ENCODE measurements around the gene P4HA3. TPM values are rescaled to one million over a fixed set of nuclear protein-coding genes. Genes with fewer than 3 reads are reported as not detected.

P4HA3 gene
- polyA plus RNA-seq, 3 donors from 2014 or later, result not detected

- Mint-ChIP-seq H3K9me3 (no peaks in the 10 kb centered on the region), H3K4me1 (no peaks in the 10 kb centered on the region), H3K27ac (peak overlapping the region in 1 of 6 donors; percentile 33), H3K4me3 (no peak overlapping the region), H3K27me3 (ENCODE audit: low read depth in 3 of 3) (peaks cover 2 to 6% (median 2%) of the 10 kb centered on the region in 3 donors), H3K36me3 (peaks cover 0 to 11% (median under 1%) of the 10 kb centered on the region in 3 donors)
- DNase-seq, result no peak
Observed at GRCh38 chr11:74326665-74327064, 15.2 kb upstream of the P4HA3 start.

- no peaks in the 10 kb centered on the region for H3K4me1 Mint-ChIP-seq
- peaks cover 2 to 7% (median 3%) of the 10 kb centered on the region in 3 donors for H3K27me3 Mint-ChIP-seq (ENCODE audit: low read depth in 3 of 3)
- peaks cover 0 to 11% (median 0%) of the 10 kb centered on the region in 3 donors for H3K36me3 Mint-ChIP-seq
- no peak for DNase-seq
- H3K4me3 Mint-ChIP-seq, result no peak overlapping the region
- no peaks in the 10 kb centered on the region for H3K9me3 Mint-ChIP-seq
- no peak overlapping the region for H3K27ac Mint-ChIP-seq
Observed at GRCh38 chr11:74325649-74326645, 14.5 kb upstream of the P4HA3 start.

DNA sequence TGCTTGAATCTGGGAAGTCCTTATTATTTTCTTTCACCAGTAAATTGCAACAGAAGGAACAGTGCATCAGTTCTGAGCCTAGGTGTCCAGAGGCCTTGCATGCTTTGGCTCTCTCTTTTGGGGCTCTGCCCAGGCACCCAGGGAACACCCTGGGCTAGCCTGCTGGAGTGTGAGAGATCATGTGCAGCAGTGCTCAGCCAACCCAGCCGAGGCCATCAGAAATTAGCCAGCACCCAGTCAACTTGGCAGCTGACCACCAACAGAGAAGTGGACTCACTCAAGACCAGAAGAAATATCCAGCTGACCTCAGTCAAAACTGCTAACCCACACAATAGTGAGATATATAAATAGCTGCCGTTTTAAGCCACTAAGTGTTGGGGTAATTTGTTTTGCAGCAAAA, 11.2 kb upstream of the P4HA3 start:
- Mint-ChIP-seq H3K4me1 (no peaks in the 10 kb centered on the region), H3K27ac (no peak overlapping the region), H3K27me3 (ENCODE audit: low read depth in 3 of 3) (peaks cover 3 to 10% (median 9%) of the 10 kb centered on the region in 3 donors), H3K4me3 (no peak overlapping the region), H3K36me3 (peaks cover 0 to 14% (median 2%) of the 10 kb centered on the region in 3 donors), H3K9me3 (peaks cover 0 to 5% (median 4%) of the 10 kb centered on the region in 6 donors)
- DNase-seq, result no peak

DNA sequence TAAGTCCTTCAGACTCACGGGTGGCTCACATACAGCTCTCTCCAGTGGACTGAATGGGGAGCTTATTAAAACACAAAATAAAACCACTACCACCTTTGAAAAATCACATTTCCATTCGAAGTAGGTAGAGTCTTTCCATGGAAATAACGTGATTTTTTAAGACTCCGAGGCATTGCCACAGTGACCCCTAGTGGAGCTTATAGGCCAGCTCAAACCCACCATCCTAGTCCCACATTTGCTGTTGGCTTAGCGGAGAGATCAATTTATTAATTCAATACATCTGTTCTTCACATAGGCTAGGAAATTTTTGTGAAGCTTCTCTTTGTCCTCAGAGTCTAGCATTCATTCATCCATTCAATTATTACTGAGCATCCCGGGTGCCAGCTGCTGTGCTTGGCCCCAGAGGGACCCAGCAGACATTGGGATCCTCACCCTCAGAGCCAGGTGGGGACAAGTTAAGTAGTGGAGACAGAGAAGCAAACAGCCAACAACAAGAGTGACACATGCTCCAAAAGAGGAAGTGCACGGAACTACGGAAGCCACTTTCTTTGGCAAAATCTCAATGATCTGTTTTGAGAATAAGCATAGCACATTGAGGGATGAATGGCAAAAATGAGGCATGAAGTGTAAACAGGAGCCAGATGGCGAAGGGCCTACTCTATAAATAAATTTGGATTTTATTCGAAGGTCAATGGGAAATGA, 10.2 kb upstream of the P4HA3 start:
- peaks cover 6 to 13% (median 6%) of the 10 kb centered on the region in 3 donors for H3K36me3 Mint-ChIP-seq
- no peak for DNase-seq
- H3K9me3 Mint-ChIP-seq, result peaks cover 4 to 15% (median 13%) of the 10 kb centered on the region in 6 donors
- no peaks in the 10 kb centered on the region for H3K4me1 Mint-ChIP-seq
- H3K27me3 Mint-ChIP-seq (ENCODE audit: low read depth in 3 of 3), result peaks cover 11 to 12% (median 11%) of the 10 kb centered on the region in 3 donors
- no peak overlapping the region for H3K4me3 Mint-ChIP-seq
- H3K27ac Mint-ChIP-seq, result no peak overlapping the region

DNA sequence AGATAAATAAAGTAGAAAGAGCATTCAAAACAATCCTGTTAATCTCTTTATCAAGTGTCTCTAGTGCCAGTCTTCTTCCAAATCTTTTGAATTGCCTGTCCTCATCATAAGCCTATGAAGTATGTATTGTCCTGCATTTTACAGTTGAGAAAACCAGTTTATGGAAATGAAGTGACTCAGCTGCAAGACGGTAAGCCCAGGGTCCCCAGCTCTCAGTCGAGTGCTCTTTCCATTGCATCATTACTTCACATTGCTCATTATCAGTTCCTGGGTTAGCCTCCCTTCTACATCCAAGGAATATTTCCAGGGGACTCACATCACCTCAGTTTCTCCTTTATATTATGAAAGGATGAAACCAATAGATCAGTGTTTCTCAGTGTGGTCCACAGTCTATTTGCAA, 9.1 kb upstream of the P4HA3 start:
- Mint-ChIP-seq H3K36me3 (peaks cover 6 to 13% (median 9%) of the 10 kb centered on the region in 3 donors), H3K4me3 (no peak overlapping the region), H3K9me3 (peaks cover 7 to 21% (median 16%) of the 10 kb centered on the region in 6 donors), H3K27me3 (ENCODE audit: low read depth in 3 of 3) (peaks cover 9 to 13% (median 10%) of the 10 kb centered on the region in 3 donors), H3K4me1 (no peaks in the 10 kb centered on the region), H3K27ac (no peak overlapping the region)
- DNase-seq, result no peak

GRCh38 chr11:74319139-74319816, 7.8 kb upstream of the P4HA3 start:
- peaks cover 6 to 13% (median 9%) of the 10 kb centered on the region in 3 donors for H3K36me3 Mint-ChIP-seq
- H3K4me3 Mint-ChIP-seq, result no peak overlapping the region
- peaks cover 9 to 11% (median 10%) of the 10 kb centered on the region in 3 donors for H3K27me3 Mint-ChIP-seq (ENCODE audit: low read depth in 3 of 3)
- peaks cover 7 to 21% (median 17%) of the 10 kb centered on the region in 6 donors for H3K9me3 Mint-ChIP-seq
- DNase-seq, result no peak
- H3K4me1 Mint-ChIP-seq, result no peaks in the 10 kb centered on the region
- no peak overlapping the region for H3K27ac Mint-ChIP-seq

GRCh38 chr11:74318241-74318932, 6.9 kb upstream of the P4HA3 start:
- DNase-seq, result no peak
- Mint-ChIP-seq H3K27ac (no peak overlapping the region), H3K27me3 (ENCODE audit: low read depth in 3 of 3) (peaks cover 10 to 11% (median 11%) of the 10 kb centered on the region in 3 donors), H3K4me3 (no peak overlapping the region), H3K4me1 (no peaks in the 10 kb centered on the region), H3K9me3 (peaks cover 7 to 21% (median 17%) of the 10 kb centered on the region in 6 donors), H3K36me3 (peaks cover 6 to 13% (median 9%) of the 10 kb centered on the region in 3 donors)

GRCh38 chr11:74316772-74317505, 5.5 kb upstream of the P4HA3 start:
- Mint-ChIP-seq H3K4me1 (peaks cover under 1% of the 10 kb centered on the region in 2 donors), H3K27me3 (ENCODE audit: low read depth in 3 of 3) (peaks cover 10 to 14% (median 13%) of the 10 kb centered on the region in 3 donors), H3K9me3 (peaks cover 7 to 21% (median 17%) of the 10 kb centered on the region in 6 donors), H3K4me3 (no peak overlapping the region), H3K27ac (no peak overlapping the region), H3K36me3 (peaks cover 6 to 10% (median 9%) of the 10 kb centered on the region in 3 donors)
- DNase-seq, result no peak

DNA sequence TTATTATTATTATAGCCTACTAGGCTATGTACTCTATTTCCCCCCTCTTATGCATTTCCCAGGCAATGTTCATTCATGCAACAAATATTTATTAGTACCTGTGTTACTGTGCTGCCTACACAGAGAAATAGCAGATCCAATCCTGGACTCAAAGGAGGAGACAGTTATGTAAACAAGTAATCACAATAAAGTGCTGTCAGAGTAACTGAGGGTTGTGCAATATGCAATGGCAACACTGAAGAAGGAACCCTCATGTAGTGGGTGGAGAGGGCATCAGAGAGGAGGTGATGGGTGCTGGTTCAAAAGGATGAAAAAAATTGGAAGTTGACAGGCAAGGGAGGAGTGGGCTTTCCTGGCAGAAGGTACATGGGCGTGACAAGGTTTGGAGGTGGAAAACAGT, 886 bp upstream of the P4HA3 start:
- H3K27ac Mint-ChIP-seq, result no peak overlapping the region
- H3K9me3 Mint-ChIP-seq, result peaks cover 7 to 14% (median 10%) of the 10 kb centered on the region in 6 donors
- H3K4me3 Mint-ChIP-seq, result no peak overlapping the region
- H3K4me1 Mint-ChIP-seq, result peaks cover 12 to 14% of the 10 kb centered on the region in 2 donors
- DNase-seq, result no peak
- peaks cover 4% of the 10 kb centered on the region in 3 donors for H3K36me3 Mint-ChIP-seq
- H3K27me3 Mint-ChIP-seq (ENCODE audit: low read depth in 3 of 3), result peaks cover 6 to 15% (median 14%) of the 10 kb centered on the region in 3 donors

GRCh38 chr11:74310857-74311256, 583 bp downstream of the P4HA3 start:
- Mint-ChIP-seq H3K27me3 (ENCODE audit: low read depth in 3 of 3) (peaks cover 6 to 11% (median 10%) of the 10 kb centered on the region in 3 donors), H3K4me1 (peaks cover 12 to 14% of the 10 kb centered on the region in 2 donors), H3K9me3 (peaks cover 0 to 3% (median 0%) of the 10 kb centered on the region in 6 donors), H3K27ac (no peak overlapping the region), H3K36me3 (no peaks in the 10 kb centered on the region), H3K4me3 (peak overlapping the region; percentile 16 to 68 (median 57))
- DNase-seq, result no peak

DNA sequence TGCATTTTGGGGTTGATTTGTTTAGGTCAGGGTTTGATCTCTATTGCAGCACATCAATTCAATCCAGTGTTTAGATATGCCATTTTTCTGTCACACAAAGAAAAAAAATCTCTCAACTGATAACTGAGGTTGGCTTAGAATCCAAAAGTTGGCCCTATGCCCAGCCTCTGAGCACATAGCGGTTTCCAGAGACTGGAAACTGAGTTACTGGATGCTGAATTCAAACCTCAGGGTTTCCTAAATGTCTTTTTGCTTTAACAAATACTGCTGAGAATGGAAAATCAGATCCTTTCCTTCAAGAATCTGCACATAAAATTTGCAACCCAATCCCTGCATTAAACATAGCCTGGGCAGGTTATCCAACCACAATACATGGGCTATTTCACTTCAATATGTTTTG, 4.0 kb downstream of the P4HA3 start:
- Mint-ChIP-seq H3K4me3 (no peak overlapping the region), H3K36me3 (no peaks in the 10 kb centered on the region), H3K9me3 (no peaks in the 10 kb centered on the region), H3K27ac (no peak overlapping the region), H3K4me1 (peaks cover 12 to 14% of the 10 kb centered on the region in 2 donors), H3K27me3 (ENCODE audit: low read depth in 3 of 3) (peaks cover 6 to 12% (median 10%) of the 10 kb centered on the region in 3 donors)
- no peak for DNase-seq

GRCh38 chr11:74306435-74307175, 4.8 kb downstream of the P4HA3 start:
- Mint-ChIP-seq H3K4me1 (peaks cover 8 to 11% of the 10 kb centered on the region in 2 donors), H3K9me3 (no peaks in the 10 kb centered on the region)

More at GRCh38 chr11:74306435-74307175, 4.8 kb downstream of the P4HA3 start:
- Mint-ChIP-seq H3K27me3 (ENCODE audit: low read depth in 3 of 3) (peaks cover 6 to 11% (median 10%) of the 10 kb centered on the region in 3 donors), H3K36me3 (no peaks in the 10 kb centered on the region), H3K4me3 (no peak overlapping the region), H3K27ac (no peak overlapping the region)
- DNase-seq, result no peak
